ENCODE measurements around the gene LUC7L.
"Not testable (repeated sequence)": the region's sequence is repeated elsewhere in the genome, so short reads cannot be mapped to it uniquely, and the experiment has no call there.

LUC7L gene, protein sequence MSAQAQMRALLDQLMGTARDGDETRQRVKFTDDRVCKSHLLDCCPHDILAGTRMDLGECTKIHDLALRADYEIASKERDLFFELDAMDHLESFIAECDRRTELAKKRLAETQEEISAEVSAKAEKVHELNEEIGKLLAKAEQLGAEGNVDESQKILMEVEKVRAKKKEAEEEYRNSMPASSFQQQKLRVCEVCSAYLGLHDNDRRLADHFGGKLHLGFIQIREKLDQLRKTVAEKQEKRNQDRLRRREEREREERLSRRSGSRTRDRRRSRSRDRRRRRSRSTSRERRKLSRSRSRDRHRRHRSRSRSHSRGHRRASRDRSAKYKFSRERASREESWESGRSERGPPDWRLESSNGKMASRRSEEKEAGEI

DNA sequence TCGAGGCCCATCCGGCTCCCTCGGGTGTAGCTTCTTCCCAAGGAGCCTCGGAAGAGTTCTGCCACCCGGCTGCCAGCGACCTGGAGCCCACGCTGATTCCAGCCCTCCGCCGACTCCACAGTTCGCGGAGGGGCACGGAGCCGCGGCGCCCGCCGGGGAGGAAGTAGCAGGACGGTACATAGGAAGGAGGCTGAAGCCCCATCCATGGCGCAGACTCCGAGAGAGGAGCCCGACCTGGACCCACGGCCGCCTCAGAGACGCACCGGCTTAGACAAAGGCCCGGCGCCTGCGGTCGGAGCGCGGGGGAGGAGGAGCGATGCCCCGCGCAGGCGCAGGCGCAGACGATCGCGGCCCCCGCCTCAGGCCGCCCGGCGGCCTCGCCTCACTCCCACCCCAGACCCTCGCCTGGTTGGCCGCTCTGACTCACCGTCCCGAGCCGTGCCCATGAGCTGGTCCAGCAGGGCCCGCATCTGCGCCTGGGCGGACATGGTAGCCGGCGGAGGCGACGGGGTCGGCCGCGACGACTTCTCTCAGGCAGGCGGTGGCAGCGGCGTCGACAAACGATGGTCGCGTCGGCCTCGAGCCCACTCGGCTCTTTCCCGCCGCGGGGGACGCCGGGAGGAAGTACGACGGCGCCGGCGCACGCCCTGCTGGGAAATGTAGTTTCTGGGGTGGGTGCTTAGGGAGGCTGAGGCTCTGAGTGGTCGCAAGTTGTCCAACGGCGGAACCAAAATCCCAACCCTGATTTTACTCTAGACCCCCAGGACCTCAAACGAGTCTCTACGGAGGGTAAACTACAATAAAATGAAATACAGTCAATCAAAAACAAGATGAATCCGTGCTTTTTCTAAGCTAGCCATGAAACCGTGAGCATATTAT is at the start of gene LUC7L:
TSS of gene LUC7L (minus strand) at position 598 of the 879 bp plus-strand sequence. CDS start at position 488, 110 bp downstream.
- peak; percentile 70 to 82 (median 80) for DNase-seq (ENCODE audit: low read depth in 2 of 3, low spot score in 1 of 3)

DNA sequence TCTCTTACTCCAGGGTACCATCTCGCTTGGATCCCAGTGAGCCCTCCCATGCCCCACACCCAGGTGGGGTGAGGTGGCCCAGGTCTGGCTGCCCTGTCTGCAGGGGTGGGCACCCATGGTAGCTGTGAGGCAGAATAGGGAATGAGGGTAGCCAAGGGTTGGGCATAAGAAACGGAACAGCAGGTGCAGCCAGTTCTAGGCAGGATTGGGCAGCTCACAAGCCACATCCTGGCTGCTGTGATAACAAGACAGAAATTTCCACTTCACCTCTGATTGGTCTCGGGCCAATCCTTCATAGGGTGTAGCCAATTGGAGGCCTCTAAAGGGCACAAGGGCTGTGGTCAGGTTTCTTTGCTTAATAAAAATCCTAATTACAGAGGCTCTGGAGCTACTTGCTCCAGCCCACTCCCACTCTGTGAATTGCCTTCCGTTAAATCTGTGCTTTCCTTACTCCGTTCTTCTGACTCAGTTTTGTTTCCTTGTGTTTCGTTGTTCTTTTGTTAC is 49.7 kb upstream of the LUC7L start:
- peak in 1 of 3 donors; percentile 11 for DNase-seq (ENCODE audit: low read depth in 2 of 3, low spot score in 1 of 3)

DNA sequence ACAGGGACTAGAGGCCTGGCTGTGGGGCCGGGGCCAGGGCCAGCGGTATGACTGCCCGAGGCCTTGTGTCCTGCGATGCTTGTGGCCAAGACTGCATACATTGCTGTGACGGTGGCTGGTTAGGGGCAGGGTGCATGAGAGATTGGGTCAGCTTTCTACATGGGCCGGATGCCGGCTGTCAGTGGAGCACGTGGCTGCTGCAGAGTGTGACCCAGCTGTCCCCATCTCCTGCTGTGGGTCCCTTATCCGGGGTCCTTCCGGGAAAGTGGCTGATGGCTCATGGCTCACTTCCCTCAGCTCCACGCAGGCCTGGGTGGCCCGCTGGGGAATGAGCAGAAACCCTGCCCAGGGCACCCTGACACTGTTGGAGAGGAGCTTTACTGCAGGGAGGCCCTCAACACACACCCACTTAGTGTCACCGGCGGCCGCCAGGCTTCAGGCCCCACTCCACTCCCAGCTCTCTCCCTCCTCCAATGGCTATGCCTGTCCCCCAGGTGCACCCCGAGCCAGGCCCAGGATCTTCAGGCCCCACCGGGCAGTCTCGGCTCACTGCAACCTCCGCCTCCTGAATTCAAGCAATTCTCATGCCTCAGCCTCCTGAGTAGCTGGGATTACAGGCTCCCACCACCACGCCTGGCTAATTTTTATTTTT is 47.3 kb upstream of the LUC7L start:
- no peak for DNase-seq (ENCODE audit: low read depth in 2 of 3, low spot score in 1 of 3)

DNA sequence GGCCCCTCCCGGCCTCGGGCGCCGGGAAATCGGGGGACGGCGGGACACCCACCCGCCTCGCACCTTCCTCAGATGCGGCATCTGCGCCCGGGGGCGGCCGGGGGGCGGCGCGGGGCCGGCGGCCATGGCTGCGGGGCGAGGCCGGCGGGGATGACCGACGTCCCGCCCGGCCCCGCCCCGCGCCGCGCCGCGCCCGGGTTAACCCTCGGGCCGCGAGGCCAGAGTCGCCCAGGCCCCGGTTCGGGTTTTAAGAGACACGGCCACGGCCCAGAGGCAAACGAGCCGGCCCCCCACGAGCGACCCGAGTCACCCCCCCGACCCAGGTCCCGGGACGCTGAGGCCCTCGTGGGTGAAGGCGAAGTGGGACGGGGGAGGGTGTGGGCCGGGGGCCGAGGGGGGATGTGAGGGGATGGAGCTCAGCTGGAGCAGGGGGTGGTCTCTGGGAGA is 46.6 kb upstream of the LUC7L start, which contains the start of gene RGS11:
TSS of gene RGS11 (minus strand) at position 159 of the 447 bp plus-strand sequence. CDS start at position 126, 33 bp downstream.
- no peak for DNase-seq (ENCODE audit: low read depth in 2 of 3, low spot score in 1 of 3)

DNA sequence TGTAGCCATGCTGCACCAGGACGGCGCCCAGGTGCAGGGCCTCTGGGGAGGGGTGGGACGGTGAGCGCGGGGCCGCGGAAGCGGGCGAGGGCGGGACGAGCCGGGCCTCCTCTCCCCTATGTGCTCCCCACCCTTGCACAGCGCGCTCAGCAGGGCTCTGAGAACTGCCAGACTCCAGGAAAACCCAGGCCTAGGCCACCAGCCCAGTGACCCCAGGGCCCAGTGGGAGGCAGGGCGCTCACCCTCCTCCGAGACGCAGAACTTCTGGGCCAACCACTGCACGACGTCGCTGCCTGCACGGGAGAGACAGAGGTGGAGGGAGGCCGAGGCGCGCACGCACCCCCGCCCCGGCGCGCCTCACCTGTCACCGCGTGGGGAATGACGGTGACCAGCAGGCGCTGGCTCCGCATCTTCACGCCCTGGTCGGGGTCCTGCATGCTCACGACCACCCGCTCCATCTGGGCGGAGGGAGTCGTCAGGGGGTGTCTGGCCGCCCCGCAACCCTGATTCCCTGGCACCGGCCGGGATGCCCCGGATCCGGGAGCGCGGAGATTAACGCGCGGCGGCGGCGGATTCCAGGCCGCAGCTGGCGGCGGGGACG is 45.9 kb upstream of the LUC7L start:
- DNase-seq (ENCODE audit: low read depth in 2 of 3, low spot score in 1 of 3) = no peak

DNA sequence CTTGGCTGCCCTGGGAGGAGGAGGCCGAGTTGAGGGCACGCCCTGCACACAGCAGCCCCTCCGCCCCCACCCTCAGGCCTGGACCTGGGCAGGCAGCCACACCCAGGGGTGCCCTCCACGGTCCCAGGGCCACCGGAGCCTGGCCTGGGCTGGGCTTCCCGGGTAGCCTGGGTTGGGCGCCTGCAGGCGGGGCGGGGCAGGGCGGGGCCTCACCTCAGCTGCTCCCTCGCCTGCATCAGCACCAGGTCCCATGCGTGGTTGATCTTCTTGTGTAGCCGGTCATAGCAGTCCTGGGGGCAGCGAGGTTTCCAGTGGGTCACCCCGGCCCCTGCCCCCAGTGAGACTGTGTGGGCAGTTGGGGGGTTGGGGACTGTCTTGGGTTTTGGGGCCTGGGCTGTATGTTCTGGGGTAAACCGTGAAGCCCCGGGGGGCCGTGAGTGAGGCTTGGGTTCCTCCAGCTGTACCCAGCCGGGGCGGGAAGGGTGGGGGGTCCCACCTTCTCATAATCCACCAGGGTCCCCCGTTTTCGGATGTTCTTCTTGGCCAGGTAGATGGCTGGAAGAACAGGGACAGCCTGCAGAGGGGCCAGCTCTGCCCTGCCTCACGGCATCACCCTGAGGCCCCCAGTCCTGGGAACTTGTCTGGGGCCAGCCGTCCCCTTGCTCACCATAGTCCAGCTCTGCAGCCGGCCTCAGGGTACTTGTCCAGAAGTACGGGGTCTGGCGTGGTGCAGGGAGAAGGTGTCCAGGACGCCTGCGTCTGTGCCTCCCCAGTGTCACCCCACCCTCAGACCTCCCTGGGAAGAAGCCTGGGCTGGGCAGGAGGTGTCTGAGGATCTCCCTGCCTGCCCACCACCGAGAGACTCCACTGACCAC is 44.5 kb upstream of the LUC7L start:
- no peak for DNase-seq (ENCODE audit: low read depth in 2 of 3, low spot score in 1 of 3)

DNA sequence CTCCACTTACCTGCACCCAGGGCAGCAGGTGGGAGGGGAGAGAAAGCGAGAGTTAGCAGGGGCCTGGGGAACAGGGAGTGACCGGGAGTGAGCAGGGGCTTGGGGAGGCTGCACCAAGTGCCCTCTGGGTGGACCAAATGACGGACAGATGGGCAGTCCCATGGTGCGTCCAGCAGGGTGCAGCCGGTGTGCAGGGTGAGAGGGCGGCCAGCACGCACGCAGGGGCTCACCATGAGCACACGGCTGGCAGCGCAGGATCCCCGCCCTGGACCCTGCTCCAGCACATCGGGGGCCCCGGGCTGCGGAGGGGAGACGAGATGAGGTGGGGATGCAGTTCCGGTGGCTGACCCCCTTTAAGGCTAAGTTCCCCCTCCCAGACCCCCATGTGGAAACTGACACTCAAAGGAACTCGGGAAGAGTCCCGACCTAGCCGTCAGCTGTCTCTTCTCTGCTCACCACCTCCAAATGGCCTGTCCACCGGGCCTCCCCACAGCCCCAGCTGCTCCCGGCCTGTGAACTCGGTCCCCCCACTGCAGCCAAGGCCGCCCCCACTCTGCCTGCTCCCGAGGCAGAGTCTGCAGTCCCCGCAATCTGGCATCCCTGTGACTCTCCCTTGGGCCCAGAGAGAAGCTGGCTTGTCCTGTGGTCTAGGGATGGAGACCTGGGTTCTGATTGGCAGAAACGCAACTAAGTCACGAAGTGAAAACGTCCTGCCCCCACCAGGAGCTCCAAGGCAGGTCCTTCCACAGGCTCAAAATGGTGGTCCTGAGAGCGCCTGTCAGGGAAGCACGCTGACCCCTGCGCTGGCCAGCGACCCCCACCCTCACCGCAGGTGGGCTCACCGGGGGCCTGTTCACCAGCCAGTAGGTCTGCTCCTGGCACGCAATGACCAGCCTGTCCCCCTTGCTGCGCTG is 43.6 kb upstream of the LUC7L start:
- DNase-seq (ENCODE audit: low read depth in 2 of 3, low spot score in 1 of 3) = no peak

DNA sequence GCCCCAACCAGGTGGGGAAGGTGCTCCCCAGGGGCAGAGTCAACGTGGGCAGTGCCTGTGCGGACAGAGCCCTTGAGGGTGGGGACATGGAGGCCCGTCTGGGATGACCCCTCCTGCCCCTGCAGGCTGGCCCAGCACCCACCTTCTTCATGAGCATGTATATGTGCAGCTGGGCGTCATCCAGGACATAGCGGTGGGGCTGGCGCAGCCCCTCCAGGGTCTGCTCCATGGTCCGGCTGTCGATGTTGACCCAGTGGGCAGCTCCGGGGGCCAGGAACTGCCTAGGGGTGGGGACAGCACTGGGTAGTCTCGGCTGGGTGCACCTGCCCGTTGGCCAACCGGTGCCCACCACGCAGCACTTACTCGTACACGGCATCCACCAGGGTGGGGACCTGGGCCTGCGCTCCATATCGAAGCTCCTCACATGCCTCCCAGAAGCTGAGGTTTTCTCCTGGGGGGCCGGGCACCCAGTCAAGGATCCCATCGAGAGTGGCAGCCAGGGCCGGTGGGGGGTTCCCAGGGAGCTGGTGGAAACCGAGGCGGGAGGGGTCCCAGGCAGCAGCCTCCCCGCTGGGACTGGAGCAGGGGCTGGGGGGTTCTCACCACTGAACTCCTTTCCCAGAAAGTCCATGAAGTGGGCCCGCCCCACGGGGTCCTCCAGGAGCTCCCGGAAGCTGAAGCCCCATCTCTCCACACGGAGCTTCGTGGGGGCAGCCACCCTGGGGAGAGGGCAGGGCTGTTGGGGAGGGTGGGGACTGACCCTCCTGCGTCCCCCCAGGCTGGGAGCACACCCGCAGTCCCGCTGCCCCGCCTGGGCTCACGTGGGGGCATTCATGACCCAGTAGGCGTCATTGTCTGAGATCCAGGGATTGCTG is 41.4 kb upstream of the LUC7L start:
- no peak for DNase-seq (ENCODE audit: low read depth in 2 of 3, low spot score in 1 of 3)

DNA sequence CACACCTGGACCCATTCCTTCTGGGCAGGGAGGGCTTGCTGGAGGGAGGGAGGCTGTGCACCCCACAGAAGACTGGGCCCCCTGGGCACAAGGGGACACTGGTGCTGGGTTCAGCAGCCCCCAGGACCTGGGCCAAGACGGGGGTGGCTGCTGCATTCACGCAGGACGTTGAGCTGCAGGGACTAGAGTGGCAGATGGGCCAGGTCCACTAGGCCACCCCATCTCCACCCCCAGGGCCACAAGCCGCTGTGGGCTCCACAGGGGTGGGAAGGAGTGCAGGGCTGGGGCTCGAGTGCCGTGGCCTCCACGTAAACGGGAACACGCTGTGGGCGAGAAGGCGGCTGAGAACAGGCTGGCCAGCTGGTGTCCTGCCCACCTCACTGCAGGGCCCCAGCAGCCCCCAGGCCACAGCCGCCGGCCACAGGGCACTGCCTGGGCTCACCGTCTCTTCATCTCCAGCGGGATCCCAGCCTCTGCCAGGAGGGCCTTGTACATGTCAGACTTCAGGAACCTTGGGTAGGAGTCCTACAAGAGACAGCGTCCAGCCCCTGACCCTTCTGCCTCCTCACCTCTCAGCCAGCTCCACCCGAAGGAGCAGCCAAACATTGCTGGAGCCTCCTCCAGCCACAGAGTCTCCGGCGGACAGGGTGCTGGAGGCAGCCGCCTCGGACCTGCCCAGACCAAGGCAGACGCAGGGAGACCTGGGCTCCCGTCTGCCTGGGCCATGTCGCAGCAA is 40.0 kb upstream of the LUC7L start:
- DNase-seq (ENCODE audit: low read depth in 2 of 3, low spot score in 1 of 3) = no peak

DNA sequence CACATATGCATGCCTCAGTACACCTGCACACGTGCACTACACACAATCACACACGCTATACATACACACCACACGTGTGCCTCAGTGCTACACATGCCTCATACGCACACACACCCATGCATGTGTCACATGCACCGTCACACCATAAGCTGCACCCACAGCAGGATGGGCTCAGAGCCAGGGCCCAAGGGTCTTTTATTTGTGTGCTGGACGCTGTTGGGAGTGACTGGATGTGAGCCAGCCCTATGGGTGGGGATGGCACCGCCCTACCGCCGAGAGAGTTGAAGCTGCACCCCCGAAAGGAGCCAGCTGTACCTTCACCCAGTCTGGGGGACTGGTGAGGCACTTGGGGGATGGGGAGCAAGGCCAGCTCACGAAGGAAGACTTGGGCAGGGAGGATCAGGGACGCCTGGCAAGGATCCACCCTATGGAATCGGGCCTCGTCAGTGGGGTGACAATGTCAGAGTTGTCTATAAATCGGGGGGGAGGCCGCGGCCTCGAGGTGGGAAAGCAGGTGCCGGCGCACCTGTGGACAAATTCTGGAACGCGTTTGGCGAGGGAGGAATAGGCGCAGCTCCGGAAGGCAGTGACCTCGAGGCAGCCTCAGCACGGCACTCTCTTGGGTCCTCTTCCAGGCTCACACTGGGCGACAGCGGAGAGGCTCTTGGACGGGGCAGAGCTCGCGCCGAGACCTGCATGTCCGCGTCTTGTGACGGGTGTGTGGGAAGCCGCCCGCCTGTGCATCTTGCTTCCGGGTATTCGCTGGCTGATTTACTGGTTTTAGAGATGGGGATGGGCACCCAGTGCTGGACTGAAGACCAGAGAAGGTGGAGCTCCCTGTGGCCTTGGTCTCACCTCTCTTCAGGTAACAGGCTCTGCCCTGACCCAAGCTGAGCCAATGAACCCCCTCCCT is 39.1 kb upstream of the LUC7L start:
- no peak for DNase-seq (ENCODE audit: low read depth in 2 of 3, low spot score in 1 of 3)

DNA sequence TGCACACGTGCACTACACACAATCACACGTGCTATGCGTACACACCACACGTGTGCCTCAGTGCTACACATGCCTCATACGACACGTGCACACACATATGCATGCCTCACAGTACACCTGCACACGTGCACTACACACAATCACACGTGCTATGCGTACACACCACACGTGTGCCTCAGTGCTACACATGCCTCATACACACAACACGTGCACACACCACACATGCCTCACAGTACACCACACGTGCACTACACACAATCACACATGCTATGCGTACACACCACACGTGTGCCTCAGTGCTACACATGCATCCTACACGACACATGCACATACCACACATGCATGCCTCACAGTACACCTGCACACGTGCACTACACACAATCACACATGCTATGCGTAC is 38.3 kb upstream of the LUC7L start:
- DNase-seq (ENCODE audit: low read depth in 2 of 3, low spot score in 1 of 3) = not testable (repeated sequence)

DNA sequence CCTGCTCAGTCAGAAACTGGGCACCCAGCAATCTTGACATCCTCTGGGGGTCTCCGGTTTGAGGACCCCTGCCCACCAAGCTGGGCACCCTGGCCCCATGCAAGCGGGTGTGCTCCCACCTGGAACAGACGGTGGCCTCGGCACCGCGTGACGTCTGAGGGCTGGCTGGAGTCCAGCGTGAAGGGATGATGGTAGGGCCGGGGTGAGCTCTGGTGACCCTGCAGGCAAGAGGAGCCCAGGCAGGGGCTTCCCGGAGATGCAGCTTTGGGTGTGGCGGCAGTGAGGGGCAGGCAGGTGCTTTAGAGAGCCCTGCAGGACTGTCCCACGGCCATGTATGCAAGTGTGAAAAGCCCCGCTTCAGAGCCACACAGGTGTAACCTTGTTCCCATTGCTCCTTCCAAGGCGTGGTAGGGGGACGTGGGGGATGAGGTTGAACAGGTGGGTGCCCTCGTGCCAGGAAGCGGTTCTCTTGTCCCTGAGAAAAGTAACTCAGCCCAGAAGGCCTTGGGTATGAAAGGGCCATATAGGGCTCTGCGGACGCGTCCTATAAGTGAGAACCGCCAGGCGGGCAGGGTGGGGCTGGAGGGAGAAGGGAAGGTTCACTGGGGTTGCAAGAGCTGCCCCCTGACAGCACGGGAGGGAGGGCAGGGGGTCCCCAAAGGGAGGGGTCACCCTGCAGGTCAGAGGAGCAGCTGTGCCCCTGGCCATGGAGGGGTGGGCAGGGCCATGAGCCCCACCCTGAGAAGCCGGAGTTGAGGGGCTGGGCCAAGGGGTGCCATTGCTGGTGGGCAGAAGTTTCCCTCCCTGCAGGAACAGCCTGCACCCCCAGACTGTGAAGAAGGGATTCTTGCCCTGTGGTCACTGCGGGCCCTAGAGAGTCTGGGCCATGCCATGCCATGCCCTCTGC is 37.3 kb upstream of the LUC7L start:
- DNase-seq (ENCODE audit: low read depth in 2 of 3, low spot score in 1 of 3) = no peak

DNA sequence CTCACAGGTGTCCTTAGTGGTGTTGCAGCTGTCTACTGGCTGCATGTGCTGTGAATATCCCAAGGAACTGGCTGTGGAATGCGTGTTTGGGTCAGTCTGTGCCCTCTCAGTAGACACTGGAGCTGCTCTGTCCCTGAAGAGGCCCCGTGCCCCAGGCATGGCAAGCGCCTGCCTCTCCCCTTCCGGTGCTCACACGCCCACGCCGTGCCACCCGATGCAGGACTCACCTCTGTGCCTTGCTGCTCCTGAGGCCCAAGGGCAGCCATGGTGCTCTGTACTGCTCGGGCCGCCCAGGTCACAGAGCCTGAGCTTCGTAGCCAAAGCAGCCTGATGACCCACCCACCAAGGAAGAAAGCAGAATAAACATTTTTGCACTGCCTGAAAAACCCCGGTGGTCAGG is 36.5 kb upstream of the LUC7L start:
- DNase-seq (ENCODE audit: low read depth in 2 of 3, low spot score in 1 of 3) = no peak

DNA sequence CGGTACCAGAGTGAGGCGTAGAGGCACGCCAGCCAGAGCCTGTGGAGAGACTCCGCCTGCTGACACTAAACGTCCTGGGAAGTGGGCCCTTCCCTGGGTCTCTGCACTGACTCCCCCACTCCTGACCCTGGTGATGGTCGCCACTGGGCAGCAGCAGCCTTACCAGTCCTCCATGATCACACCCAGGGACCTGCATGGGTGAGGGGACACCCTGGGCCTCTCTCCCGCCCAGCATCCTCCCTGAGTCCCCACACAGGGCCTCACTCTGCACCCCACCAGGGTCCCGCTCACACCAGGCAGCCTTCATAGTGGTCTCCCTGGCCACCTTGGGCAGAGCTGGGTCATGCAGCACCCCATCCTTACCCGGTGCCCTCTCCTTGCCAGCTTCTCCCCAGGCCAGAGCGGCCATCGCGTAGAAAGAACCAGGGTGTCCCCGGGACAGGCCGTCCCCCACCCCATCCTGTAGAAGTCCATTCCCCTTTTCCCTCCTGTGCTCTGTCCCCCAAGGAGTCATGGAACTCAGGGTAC is 35.8 kb upstream of the LUC7L start:
- DNase-seq (ENCODE audit: low read depth in 2 of 3, low spot score in 1 of 3) = no peak

DNA sequence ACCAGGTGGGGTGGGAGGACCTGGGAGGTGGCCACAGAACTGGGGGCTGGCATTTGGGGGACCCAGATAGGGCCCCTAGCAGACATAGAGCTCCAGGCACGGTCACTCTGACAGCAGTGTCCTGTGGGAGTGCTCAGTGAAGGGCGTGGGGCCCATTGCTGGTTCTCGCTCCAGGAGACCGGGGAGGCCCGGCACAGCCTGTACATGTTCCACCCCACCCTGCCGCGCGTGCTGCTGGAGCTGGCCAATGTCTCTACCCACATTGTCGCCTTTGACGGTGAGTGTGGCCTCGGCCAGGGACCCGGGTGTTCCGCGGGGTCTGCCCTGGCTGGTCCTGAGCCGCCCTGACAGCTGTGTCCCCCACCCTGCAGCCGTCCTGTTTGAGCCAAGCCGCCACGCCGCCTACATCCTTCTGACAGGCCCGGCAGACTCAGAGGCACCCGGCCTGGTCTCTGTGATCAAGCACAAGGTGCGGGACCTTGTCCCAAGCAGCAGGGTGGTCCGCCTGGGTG is 35.2 kb upstream of the LUC7L start:
- no peak for DNase-seq (ENCODE audit: low read depth in 2 of 3, low spot score in 1 of 3)
